Ishikawa (cell line): ENCODE results near the gene SNED1.

Experiments
- CEBPB ChIP-seq: IDR thresholded peaks from 2 replicates; pipeline ENCODE4 v1.6.1; 2012
- CREB1 ChIP-seq: IDR thresholded peaks from 2 replicates; pipeline ENCODE4 v1.6.1; 2012; ENCODE audit warnings: low read depth
- EGR1 ChIP-seq: IDR thresholded peaks from 2 replicates; pipeline ENCODE4 v1.6.1; 2012
- EP300 ChIP-seq: IDR thresholded peaks from 2 replicates; pipeline ENCODE4 v1.6.1; 2012; ENCODE audit warnings: borderline replicate concordance
- FOXM1 ChIP-seq: IDR thresholded peaks from 2 replicates; pipeline ENCODE4 v1.6.1; 2012; ENCODE audit warnings: low read depth, borderline replicate concordance
- NFIC ChIP-seq: IDR thresholded peaks from 2 replicates; pipeline ENCODE4 v1.6.1; 2012
- RAD21 ChIP-seq: IDR thresholded peaks from 2 replicates; pipeline ENCODE4 v1.6.1; 2012; ENCODE audit warnings: low read depth
- TAF1 ChIP-seq: IDR thresholded peaks from 2 replicates; pipeline ENCODE4 v1.6.1; 2012; ENCODE audit warnings: low read depth, mild to moderate bottlenecking
- TCF12 ChIP-seq: IDR thresholded peaks from 2 replicates; pipeline ENCODE4 v1.6.1; 2012; ENCODE audit warnings: low read depth
- TEAD4 ChIP-seq: IDR thresholded peaks from 2 replicates; pipeline ENCODE4 v1.6.1; 2012
- YY1 ChIP-seq: IDR thresholded peaks from 2 replicates; pipeline ENCODE4 v1.6.1; 2012; ENCODE audit warnings: low read depth
- ZBTB7A ChIP-seq: IDR thresholded peaks from 2 replicates; pipeline ENCODE4 v1.6.1; 2012; ENCODE audit warnings: low read depth
- TF ChIP-seq, protein P1 (sequence below): IDR thresholded peaks from 2 replicates; pipeline ENCODE4 v1.6.1; 2012
- TF ChIP-seq, protein P2 (sequence below): IDR thresholded peaks from 2 replicates; pipeline ENCODE4 v1.6.1; 2012
- TF ChIP-seq, protein P3 (sequence below): IDR thresholded peaks from 2 replicates; pipeline ENCODE4 v1.6.1; 2012; ENCODE audit warnings: low read depth, mild to moderate bottlenecking

SNED1 gene

DNA sequence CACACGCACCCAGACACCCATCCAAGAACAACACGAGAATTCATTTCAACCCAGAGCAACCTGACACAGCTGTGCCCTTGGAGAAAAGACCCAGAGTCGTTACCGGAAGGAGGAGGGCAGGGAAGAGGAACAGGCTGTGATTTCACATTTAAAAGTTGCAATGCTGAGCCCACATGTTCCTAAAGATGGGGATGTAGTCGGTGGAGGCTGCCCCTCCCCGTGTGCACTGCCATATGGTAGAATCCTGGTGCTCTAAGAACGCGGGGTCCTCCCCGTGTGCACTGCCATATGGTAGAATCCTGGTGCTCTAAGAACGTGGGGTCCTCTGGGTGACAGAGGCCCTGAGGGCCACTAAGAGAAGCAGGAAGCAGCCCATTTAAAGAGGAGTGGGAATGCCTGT, 92.8 kb downstream of the SNED1 start:
- TF ChIP-seq, protein P1, sequence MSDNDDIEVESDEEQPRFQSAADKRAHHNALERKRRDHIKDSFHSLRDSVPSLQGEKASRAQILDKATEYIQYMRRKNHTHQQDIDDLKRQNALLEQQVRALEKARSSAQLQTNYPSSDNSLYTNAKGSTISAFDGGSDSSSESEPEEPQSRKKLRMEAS: no peak
- TF ChIP-seq ZBTB7A (no peak), TEAD4 (no peak), EP300 (no peak), TAF1 (no peak), CEBPB (no peak)
- TF ChIP-seq, protein P2, sequence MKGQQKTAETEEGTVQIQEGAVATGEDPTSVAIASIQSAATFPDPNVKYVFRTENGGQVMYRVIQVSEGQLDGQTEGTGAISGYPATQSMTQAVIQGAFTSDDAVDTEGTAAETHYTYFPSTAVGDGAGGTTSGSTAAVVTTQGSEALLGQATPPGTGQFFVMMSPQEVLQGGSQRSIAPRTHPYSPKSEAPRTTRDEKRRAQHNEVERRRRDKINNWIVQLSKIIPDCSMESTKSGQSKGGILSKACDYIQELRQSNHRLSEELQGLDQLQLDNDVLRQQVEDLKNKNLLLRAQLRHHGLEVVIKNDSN: no peak

DNA sequence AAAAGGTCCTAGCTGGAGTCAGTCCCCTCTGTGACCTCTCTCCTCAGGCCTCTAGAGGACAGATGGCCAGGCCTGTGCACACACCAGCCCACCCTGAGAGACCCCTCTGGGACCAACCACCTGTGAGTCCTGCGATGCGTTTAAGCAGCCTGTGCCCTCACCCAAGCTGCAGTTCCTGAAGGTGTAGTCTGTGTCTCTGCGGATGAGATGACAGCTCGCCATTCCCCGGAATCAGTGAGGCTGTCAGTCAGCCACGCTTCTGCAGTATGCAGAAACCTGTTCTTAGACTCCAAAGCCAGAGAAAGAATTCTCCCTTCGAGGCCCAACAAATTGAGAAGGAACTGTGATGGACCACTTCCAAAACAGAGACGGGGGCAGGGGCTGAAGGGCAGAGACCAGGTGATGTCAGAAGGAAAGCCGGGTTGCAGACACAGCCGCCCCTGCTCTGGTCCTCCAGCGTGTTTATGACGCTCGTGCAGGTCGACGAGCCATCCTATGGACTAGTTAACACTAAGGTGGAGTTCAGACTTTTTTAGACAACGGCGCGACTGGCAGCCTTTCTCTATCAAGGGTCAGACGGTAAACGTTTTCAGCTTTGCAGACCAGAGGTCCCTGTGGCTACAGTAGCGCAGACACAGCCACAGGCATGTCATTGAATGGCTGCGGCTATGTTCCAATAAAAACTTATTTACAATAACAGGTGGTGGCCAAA, 93.5 kb downstream of the SNED1 start:
- TF ChIP-seq ZBTB7A: no peak
- TF ChIP-seq CEBPB: no peak
- TF ChIP-seq EP300: no peak
- TF ChIP-seq TAF1: no peak
- TF ChIP-seq EGR1: no peak

DNA sequence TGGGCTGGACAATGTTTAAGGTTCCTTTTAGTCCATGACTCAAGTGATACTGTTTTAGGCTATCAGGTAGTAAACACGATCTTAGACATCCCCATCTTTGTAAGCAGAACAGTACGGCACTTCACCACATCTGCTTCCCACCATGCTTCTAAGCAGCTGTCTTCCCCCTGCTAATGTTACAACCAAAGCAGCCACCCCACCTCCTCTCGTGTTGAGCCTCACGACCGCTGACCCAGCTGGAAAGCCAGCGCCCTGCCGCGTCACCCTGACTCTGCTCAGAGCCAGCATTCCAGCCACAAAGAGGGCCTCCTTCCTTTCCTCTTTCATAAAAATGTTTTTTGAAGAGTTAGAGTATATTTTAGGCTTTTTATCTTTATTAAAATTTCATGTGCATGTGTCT, 94.3 kb downstream of the SNED1 start:
- TF ChIP-seq RAD21 (no peak), EP300 (no peak), TCF12 (no peak)
- TF ChIP-seq, protein P2: no peak

DNA sequence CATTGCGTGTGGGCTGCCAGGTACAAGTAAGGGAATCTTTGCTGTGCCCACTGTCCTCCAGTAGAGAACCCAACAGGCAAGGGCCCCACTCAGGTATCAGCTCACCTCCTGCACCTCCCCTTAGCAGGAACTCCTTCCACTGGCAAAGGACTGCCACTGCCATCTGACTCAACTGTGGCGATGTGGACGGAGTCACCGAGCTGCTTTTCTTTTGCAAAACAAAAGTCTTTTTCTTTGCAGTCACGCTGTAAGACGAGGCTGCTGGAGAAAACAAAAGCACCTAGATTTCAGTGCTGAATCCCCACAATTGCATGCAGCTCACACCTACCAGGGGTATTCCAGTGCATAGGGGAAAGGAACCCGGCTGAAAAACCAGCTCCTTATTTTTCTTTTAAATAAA, 95.8 kb downstream of the SNED1 start:
- TF ChIP-seq TEAD4: no peak
- TF ChIP-seq, protein P2: no peak
- no peak for TF ChIP-seq YY1
- TF ChIP-seq FOXM1: no peak
- TF ChIP-seq, protein P1: no peak
- TF ChIP-seq RAD21: no peak
- no peak for TF ChIP-seq ZBTB7A

DNA sequence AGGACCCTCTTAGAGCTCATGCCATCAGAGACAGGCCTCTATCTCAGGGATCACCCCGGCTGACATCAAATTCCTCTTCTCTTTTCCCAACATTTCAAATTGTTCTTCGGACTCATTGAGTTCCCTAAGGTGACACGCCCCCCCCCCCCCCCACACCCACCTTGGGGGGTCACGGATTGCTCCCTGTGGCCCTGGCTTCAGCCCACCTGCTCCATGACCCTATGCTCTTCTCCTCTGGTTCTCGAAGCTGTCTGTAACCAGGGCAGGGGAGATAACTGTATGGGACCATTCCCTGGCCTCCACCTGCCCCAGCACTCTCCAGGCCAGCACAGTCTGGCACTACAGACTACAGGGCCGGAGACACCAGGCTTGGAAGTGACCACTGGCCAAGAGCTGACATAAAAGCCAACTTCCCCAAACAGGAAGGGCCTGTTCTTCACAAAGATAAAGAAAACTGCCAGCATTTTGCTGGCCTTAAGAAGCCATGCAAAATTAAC, 96.6 kb downstream of the SNED1 start:
- TF ChIP-seq, protein P2: no peak
- TF ChIP-seq ZBTB7A (no peak), CEBPB (no peak), YY1 (no peak), FOXM1 (no peak), EGR1 (no peak), EP300 (no peak), RAD21 (no peak), TAF1 (no peak), NFIC (no peak), TCF12 (no peak)
- TF ChIP-seq, protein P1: no peak
- TF ChIP-seq, protein P3, sequence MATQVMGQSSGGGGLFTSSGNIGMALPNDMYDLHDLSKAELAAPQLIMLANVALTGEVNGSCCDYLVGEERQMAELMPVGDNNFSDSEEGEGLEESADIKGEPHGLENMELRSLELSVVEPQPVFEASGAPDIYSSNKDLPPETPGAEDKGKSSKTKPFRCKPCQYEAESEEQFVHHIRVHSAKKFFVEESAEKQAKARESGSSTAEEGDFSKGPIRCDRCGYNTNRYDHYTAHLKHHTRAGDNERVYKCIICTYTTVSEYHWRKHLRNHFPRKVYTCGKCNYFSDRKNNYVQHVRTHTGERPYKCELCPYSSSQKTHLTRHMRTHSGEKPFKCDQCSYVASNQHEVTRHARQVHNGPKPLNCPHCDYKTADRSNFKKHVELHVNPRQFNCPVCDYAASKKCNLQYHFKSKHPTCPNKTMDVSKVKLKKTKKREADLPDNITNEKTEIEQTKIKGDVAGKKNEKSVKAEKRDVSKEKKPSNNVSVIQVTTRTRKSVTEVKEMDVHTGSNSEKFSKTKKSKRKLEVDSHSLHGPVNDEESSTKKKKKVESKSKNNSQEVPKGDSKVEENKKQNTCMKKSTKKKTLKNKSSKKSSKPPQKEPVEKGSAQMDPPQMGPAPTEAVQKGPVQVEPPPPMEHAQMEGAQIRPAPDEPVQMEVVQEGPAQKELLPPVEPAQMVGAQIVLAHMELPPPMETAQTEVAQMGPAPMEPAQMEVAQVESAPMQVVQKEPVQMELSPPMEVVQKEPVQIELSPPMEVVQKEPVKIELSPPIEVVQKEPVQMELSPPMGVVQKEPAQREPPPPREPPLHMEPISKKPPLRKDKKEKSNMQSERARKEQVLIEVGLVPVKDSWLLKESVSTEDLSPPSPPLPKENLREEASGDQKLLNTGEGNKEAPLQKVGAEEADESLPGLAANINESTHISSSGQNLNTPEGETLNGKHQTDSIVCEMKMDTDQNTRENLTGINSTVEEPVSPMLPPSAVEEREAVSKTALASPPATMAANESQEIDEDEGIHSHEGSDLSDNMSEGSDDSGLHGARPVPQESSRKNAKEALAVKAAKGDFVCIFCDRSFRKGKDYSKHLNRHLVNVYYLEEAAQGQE: no peak

DNA sequence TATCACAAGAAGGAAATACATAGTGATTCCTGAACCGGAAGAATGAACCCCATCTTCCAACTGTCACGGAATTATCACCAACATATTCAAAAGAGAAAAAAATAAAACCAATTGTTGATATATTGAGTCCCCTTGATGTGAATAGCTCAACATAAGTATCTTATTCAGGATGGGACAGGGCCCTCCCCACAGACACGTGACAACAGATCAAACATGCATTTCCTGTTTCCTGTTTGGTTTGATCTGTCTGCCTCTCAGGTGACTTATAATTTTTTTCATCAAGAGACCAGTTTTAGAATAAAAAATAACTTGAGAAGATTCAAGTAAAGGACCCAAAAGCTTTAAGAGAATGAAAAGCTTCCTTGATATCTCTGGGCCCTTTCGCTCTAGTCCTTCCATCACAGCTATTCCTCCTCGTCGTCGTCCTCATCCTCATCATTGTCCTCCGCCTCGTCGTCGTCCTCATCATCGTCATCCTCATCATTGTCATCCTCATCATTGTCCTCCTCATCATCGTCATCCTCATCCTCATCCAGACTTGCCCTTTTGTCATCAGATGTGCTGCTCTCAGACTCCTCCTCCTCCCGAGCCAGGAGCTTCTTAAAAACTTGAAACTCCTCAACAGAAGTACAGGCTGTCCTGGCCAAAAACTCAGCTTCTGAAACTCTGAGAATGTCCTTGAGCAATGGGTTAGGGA, 97.3 kb downstream of the SNED1 start:
- TF ChIP-seq YY1 (no peak), TEAD4 (no peak), CREB1 (no peak)
- TF ChIP-seq, protein P1: no peak
- TF ChIP-seq, protein P3: no peak
